ENCODE results near the gene PROC.

The PROC gene

GRCh38 chr2:127427376-127428056, 9.3 kb downstream of the PROC start:
- no peaks in the 10 kb centered on the region for H3K79me1 ChIP-seq (replicated peaks; ENCODE audit: low read length, poor library complexity, severe bottlenecking)

DNA sequence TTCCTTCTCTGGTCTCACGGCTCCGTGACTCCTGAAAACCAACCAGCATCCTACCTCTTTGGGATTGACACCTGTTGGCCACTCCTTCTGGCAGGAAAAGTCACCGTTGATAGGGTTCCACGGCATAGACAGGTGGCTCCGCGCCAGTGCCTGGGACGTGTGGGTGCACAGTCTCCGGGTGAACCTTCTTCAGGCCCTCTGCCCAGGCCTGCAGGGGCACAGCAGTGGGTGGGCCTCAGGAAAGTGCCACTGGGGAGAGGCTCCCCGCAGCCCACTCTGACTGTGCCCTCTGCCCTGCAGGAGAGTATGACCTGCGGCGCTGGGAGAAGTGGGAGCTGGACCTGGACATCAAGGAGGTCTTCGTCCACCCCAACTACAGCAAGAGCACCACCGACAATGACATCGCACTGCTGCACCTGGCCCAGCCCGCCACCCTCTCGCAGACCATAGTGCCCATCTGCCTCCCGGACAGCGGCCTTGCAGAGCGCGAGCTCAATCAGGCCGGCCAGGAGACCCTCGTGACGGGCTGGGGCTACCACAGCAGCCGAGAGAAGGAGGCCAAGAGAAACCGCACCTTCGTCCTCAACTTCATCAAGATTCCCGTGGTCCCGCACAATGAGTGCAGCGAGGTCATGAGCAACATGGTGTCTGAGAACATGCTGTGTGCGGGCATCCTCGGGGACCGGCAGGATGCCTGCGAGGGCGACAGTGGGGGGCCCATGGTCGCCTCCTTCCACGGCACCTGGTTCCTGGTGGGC, 10.0 kb downstream of the PROC start:
- H2BK5ac ChIP-seq (ENCODE audit: low read depth, low read length, poor library complexity, severe bottlenecking), result no peak overlapping the region
- H3K27me3 ChIP-seq (ENCODE audit: control insufficient read depth in 1 of 2, insufficient read depth in 1 of 2, low read length in 2 of 2), result peaks cover 1 to 17% of the 10 kb centered on the region in 2 experiments
- H3K18ac ChIP-seq (ENCODE audit: low read depth in 1 of 2, low read length in 2 of 2), result no peak overlapping the region
- H2AFZ ChIP-seq (ENCODE audit: low read depth, low read length), result no peak overlapping the region
- no peak overlapping the region for H4K91ac ChIP-seq (ENCODE audit: low read length)
- no peak overlapping the region for H2AK5ac ChIP-seq (ENCODE audit: low read length, severe bottlenecking)
- H3K4ac ChIP-seq (ENCODE audit: low read depth in 1 of 2, low read length in 2 of 2), result no peak overlapping the region
- H3K4me2 ChIP-seq (ENCODE audit: low read length, poor library complexity, severe bottlenecking), result no peak overlapping the region
- H3K9ac ChIP-seq (ENCODE audit: low read length), result no peak overlapping the region
- H3K23ac ChIP-seq (ENCODE audit: low read length in 2 of 2), result no peak overlapping the region
- no peak for DNase-seq
- no peaks in the 10 kb centered on the region for H3K9me3 ChIP-seq (ENCODE audit: control insufficient read depth, low read length)
- H3K14ac ChIP-seq (ENCODE audit: low read length in 2 of 2), result peak overlapping the region in 1 of 2 experiments; percentile 27
- no peak overlapping the region for H2BK12ac ChIP-seq (ENCODE audit: low read length in 2 of 2)
- H2BK120ac ChIP-seq (ENCODE audit: low read depth, low read length), result no peak overlapping the region
- H3K4me3 ChIP-seq (ENCODE audit: insufficient read depth in 1 of 2, low read depth in 1 of 2, low read length in 2 of 2), result no peak overlapping the region
- H3K36me3 ChIP-seq (ENCODE audit: control insufficient read depth in 1 of 2, insufficient read depth in 2 of 2, low read depth in 1 of 2, low read length in 2 of 2), result peaks cover 0 to 4% of the 10 kb centered on the region in 2 experiments
- no peak overlapping the region for H2BK15ac ChIP-seq (ENCODE audit: low read depth, poor library complexity, severe bottlenecking)
- peaks cover 6% of the 10 kb centered on the region for H3K4me1 ChIP-seq (ENCODE audit: control insufficient read depth, insufficient read depth, low read depth, low read length)
- no peak overlapping the region for H3K27ac ChIP-seq (ENCODE audit: low read length, poor library complexity, severe bottlenecking)
- H3K79me1 ChIP-seq (replicated peaks; ENCODE audit: low read length, poor library complexity, severe bottlenecking), result no peaks in the 10 kb centered on the region
- no peak overlapping the region for H4K8ac ChIP-seq (ENCODE audit: low read length)
- 94% methylated on average over 35 of the region's 36 CpGs for WGBS

More at GRCh38 chr2:127427376-127428056, 9.3 kb downstream of the PROC start:
- Histone ChIP-seq H3K4me2 (ENCODE audit: low read length, poor library complexity, severe bottlenecking) (no peak overlapping the region), H2AK5ac (ENCODE audit: low read length, severe bottlenecking) (no peak overlapping the region), H3K4ac (ENCODE audit: low read depth in 1 of 2, low read length in 2 of 2) (no peak overlapping the region), H3K27ac (ENCODE audit: low read length, poor library complexity, severe bottlenecking) (no peak overlapping the region), H3K27me3 (ENCODE audit: control insufficient read depth in 1 of 2, insufficient read depth in 1 of 2, low read length in 2 of 2) (peaks cover 7 to 24% of the 10 kb centered on the region in 2 experiments), H2BK15ac (ENCODE audit: low read depth, poor library complexity, severe bottlenecking) (no peak overlapping the region), H3K23ac (ENCODE audit: low read length in 2 of 2) (no peak overlapping the region), H3K4me3 (ENCODE audit: insufficient read depth in 1 of 2, low read depth in 1 of 2, low read length in 2 of 2) (no peak overlapping the region), H2BK120ac (ENCODE audit: low read depth, low read length) (no peak overlapping the region), H2BK5ac (ENCODE audit: low read depth, low read length, poor library complexity, severe bottlenecking) (no peak overlapping the region), H3K36me3 (ENCODE audit: control insufficient read depth in 1 of 2, insufficient read depth in 2 of 2, low read depth in 1 of 2, low read length in 2 of 2) (peaks cover 0 to 4% of the 10 kb centered on the region in 2 experiments), H3K14ac (ENCODE audit: low read length in 2 of 2) (no peak overlapping the region), H3K18ac (ENCODE audit: low read depth in 1 of 2, low read length in 2 of 2) (no peak overlapping the region), H4K8ac (ENCODE audit: low read length) (no peak overlapping the region), H3K9ac (ENCODE audit: low read length) (no peak overlapping the region), H2AFZ (ENCODE audit: low read depth, low read length) (no peak overlapping the region), H3K4me1 (ENCODE audit: control insufficient read depth, insufficient read depth, low read depth, low read length) (peaks cover 12% of the 10 kb centered on the region), H3K9me3 (ENCODE audit: control insufficient read depth, low read length) (no peaks in the 10 kb centered on the region), H4K91ac (ENCODE audit: low read length) (no peak overlapping the region), H2BK12ac (ENCODE audit: low read length in 2 of 2) (no peak overlapping the region)
- no peak for DNase-seq
- whole genome bisulfite sequencing, result 76% methylated on average over 7 of the region's 7 CpGs

DNA sequence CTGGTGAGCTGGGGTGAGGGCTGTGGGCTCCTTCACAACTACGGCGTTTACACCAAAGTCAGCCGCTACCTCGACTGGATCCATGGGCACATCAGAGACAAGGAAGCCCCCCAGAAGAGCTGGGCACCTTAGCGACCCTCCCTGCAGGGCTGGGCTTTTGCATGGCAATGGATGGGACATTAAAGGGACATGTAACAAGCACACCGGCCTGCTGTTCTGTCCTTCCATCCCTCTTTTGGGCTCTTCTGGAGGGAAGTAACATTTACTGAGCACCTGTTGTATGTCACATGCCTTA, 10.5 kb downstream of the PROC start:
- H2AK5ac ChIP-seq (ENCODE audit: low read length, severe bottlenecking), result no peak overlapping the region
- 90% methylated on average over 6 of the region's 6 CpGs for WGBS
- no peaks in the 10 kb centered on the region for H3K79me1 ChIP-seq (replicated peaks; ENCODE audit: low read length, poor library complexity, severe bottlenecking)
- H3K9ac ChIP-seq (ENCODE audit: low read length), result no peak overlapping the region
- H2BK12ac ChIP-seq (ENCODE audit: low read length in 2 of 2), result no peak overlapping the region
- H4K8ac ChIP-seq (ENCODE audit: low read length), result no peak overlapping the region
- H3K4me2 ChIP-seq (ENCODE audit: low read length, poor library complexity, severe bottlenecking), result no peak overlapping the region
- H2AFZ ChIP-seq (ENCODE audit: low read depth, low read length), result no peak overlapping the region
- DNase-seq, result no peak
- no peak overlapping the region for H2BK5ac ChIP-seq (ENCODE audit: low read depth, low read length, poor library complexity, severe bottlenecking)
- no peak overlapping the region for H3K27ac ChIP-seq (ENCODE audit: low read length, poor library complexity, severe bottlenecking)
- peaks cover 0 to 4% of the 10 kb centered on the region in 2 experiments for H3K36me3 ChIP-seq (ENCODE audit: control insufficient read depth in 1 of 2, insufficient read depth in 2 of 2, low read depth in 1 of 2, low read length in 2 of 2)
- no peak overlapping the region for H3K18ac ChIP-seq (ENCODE audit: low read depth in 1 of 2, low read length in 2 of 2)
- no peak overlapping the region for H4K91ac ChIP-seq (ENCODE audit: low read length)
- no peak overlapping the region for H3K4me3 ChIP-seq (ENCODE audit: insufficient read depth in 1 of 2, low read depth in 1 of 2, low read length in 2 of 2)
- peaks cover 2% of the 10 kb centered on the region for H3K4me1 ChIP-seq (ENCODE audit: control insufficient read depth, insufficient read depth, low read depth, low read length)
- no peak overlapping the region for H2BK15ac ChIP-seq (ENCODE audit: low read depth, poor library complexity, severe bottlenecking)
- peaks cover 0 to 13% of the 10 kb centered on the region in 2 experiments for H3K27me3 ChIP-seq (ENCODE audit: control insufficient read depth in 1 of 2, insufficient read depth in 1 of 2, low read length in 2 of 2)
- no peaks in the 10 kb centered on the region for H3K9me3 ChIP-seq (ENCODE audit: control insufficient read depth, low read length)
- H2BK120ac ChIP-seq (ENCODE audit: low read depth, low read length), result no peak overlapping the region
- H3K23ac ChIP-seq (ENCODE audit: low read length in 2 of 2), result no peak overlapping the region
- H3K14ac ChIP-seq (ENCODE audit: low read length in 2 of 2), result no peak overlapping the region
- H3K4ac ChIP-seq (ENCODE audit: low read depth in 1 of 2, low read length in 2 of 2), result no peak overlapping the region

GRCh38 chr2:127429291-127429690, 11.1 kb downstream of the PROC start:
- H3K36me3 ChIP-seq (ENCODE audit: control insufficient read depth in 1 of 2, insufficient read depth in 2 of 2, low read depth in 1 of 2, low read length in 2 of 2), result peaks cover 0 to 4% of the 10 kb centered on the region in 2 experiments
- no peak overlapping the region for H2BK120ac ChIP-seq (ENCODE audit: low read depth, low read length)
- no peak overlapping the region for H3K4me2 ChIP-seq (ENCODE audit: low read length, poor library complexity, severe bottlenecking)
- H4K91ac ChIP-seq (ENCODE audit: low read length), result no peak overlapping the region
- H3K27me3 ChIP-seq (ENCODE audit: control insufficient read depth in 1 of 2, insufficient read depth in 1 of 2, low read length in 2 of 2), result peaks cover 0 to 13% of the 10 kb centered on the region in 2 experiments
- 94% methylated on average over 4 of the region's 4 CpGs for WGBS
- no peak for DNase-seq
- H3K4me3 ChIP-seq (ENCODE audit: insufficient read depth in 1 of 2, low read depth in 1 of 2, low read length in 2 of 2), result no peak overlapping the region
- peaks cover 2% of the 10 kb centered on the region for H3K4me1 ChIP-seq (ENCODE audit: control insufficient read depth, insufficient read depth, low read depth, low read length)
- no peak overlapping the region for H2BK12ac ChIP-seq (ENCODE audit: low read length in 2 of 2)
- no peaks in the 10 kb centered on the region for H3K79me1 ChIP-seq (replicated peaks; ENCODE audit: low read length, poor library complexity, severe bottlenecking)
- H3K14ac ChIP-seq (ENCODE audit: low read length in 2 of 2), result no peak overlapping the region
- H2BK5ac ChIP-seq (ENCODE audit: low read depth, low read length, poor library complexity, severe bottlenecking), result no peak overlapping the region
- no peak overlapping the region for H3K18ac ChIP-seq (ENCODE audit: low read depth in 1 of 2, low read length in 2 of 2)
- no peak overlapping the region for H3K23ac ChIP-seq (ENCODE audit: low read length in 2 of 2)
- no peak overlapping the region for H3K27ac ChIP-seq (ENCODE audit: low read length, poor library complexity, severe bottlenecking)
- H3K4ac ChIP-seq (ENCODE audit: low read depth in 1 of 2, low read length in 2 of 2), result no peak overlapping the region
- no peak overlapping the region for H2BK15ac ChIP-seq (ENCODE audit: low read depth, poor library complexity, severe bottlenecking)
- H3K9me3 ChIP-seq (ENCODE audit: control insufficient read depth, low read length), result no peaks in the 10 kb centered on the region
- no peak overlapping the region for H3K9ac ChIP-seq (ENCODE audit: low read length)
- H4K8ac ChIP-seq (ENCODE audit: low read length), result no peak overlapping the region
- no peak overlapping the region for H2AK5ac ChIP-seq (ENCODE audit: low read length, severe bottlenecking)
- H2AFZ ChIP-seq (ENCODE audit: low read depth, low read length), result no peak overlapping the region
